Choroid plexus epithelial cell (primary cell): ENCODE results near the gene RYR2.

Experiments
- DNase-seq: peaks from one replicate; pipeline ENCODE4 v3.0.0-alpha.2; 2010; ENCODE audit warnings: low read depth
- H3K4me3 ChIP-seq: 2 replicates; pipeline ENCODE4 v1.5.1; 2011; ENCODE audit warnings: low read depth, mild to moderate bottlenecking, control low read depth, low read length, moderate library complexity
- CTCF ChIP-seq: conservative IDR thresholded peaks from 2 replicates; pipeline ENCODE4 v1.5.1; 2011; ENCODE audit warnings: low read depth, mild to moderate bottlenecking, control low read depth, inconsistent platforms, low read length, moderate library complexity

The RYR2 gene

GRCh38 chr1:237444120-237444790 lies 402.3 kb downstream of the RYR2 start:
- TF ChIP-seq CTCF = no peak
- no peak overlapping the region for H3K4me3 ChIP-seq
- DNase-seq = no peak

GRCh38 chr1:237448042-237448441 lies 406.1 kb downstream of the RYR2 start:
- no peak for TF ChIP-seq CTCF
- no peak for DNase-seq
- no peak overlapping the region for H3K4me3 ChIP-seq

- TF ChIP-seq CTCF = no peak
- DNase-seq = no peak
- no peak overlapping the region for H3K4me3 ChIP-seq
Measured at GRCh38 chr1:237457573-237457972, 415.6 kb downstream of the RYR2 start.

DNA sequence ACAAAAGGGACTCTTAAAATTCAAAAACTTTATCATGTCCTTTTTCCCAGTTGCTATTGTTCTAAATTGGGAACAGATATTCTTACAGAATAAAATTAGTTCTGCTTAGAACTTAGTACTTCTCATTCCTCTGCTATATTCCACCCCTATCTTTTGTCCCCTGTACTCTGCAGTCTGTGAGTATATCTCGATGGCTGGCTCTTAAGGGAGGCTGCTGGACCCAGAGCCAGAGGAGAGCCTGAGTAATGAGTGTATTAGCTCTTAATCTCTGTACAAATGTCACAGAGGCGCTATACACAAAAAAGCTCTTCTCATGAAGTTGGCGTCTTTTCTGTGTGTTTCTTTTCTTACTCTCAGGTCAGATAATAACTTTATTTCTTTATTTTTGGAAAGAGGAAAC lies 425.3 kb downstream of the RYR2 start:
- TF ChIP-seq CTCF = no peak
- DNase-seq = no peak
- H3K4me3 ChIP-seq = no peak overlapping the region

- DNase-seq = no peak
- no peak for TF ChIP-seq CTCF
- H3K4me3 ChIP-seq = no peak overlapping the region
Measured at GRCh38 chr1:237470712-237471338, 428.8 kb downstream of the RYR2 start.

- TF ChIP-seq CTCF = no peak
- DNase-seq = no peak
Measured at GRCh38 chr1:237471377-237471776, 429.4 kb downstream of the RYR2 start.

GRCh38 chr1:237471956-237472355 lies 430.0 kb downstream of the RYR2 start:
- TF ChIP-seq CTCF = no peak
- H3K4me3 ChIP-seq = no peak overlapping the region
- DNase-seq = no peak

More at GRCh38 chr1:237471377-237471776, 429.4 kb downstream of the RYR2 start:
- no peak overlapping the region for H3K4me3 ChIP-seq
